HepG2 (cell line): ENCODE measurements around the gene PNMA6F. TPM values are rescaled to one million over a fixed set of nuclear protein-coding genes. Genes with fewer than 3 reads are reported as not detected.

Experiments
- ATAC-seq: fragments of 200-7000 bp; cut with Tn5 transposase; 3 replicates; pipeline ENCODE4 v1.9.1; 2020; ENCODE audit warnings: mild to moderate bottlenecking, moderate library complexity
- BruUV-seq: library from RNA; stranded (reverse); fragments of 400-500 nt; replicated peaks from 2 replicates; lab custom pipeline; 2021; lab: Mats Ljungman, UMichigan
- CTCF ChIA-PET: fragments of 300-600 bp; formaldehyde crosslinking; extraction: SDS; loops from one replicate; lab custom pipeline; 2021; ENCODE audit warnings: low total read pairs, inconsistent platforms, low intra/inter-chr PET ratio; lab: Yijun Ruan, JAX
- POLR2A ChIA-PET: fragments of 350-600 bp; sonication (Branson Sonifier 250); formaldehyde crosslinking; loops from one replicate; lab custom pipeline; 2020; ENCODE audit warnings: antibody characterized with exemption, inconsistent platforms; lab: Yijun Ruan, JAX
- DNase-seq: peaks from one replicate; pipeline ENCODE4 v3.0.0-alpha.2; 2015; ENCODE audit warnings: low spot score
- FAIRE-seq: peaks from 3 replicates; lab custom pipeline; 2011; peaks lifted over from hg19 to GRCh38; lab: Jason Lieb, UNC
- H2AFZ ChIP-seq: one replicate; pipeline ENCODE4 v1.6.1; 2011; ENCODE audit warnings: low read length, inconsistent platforms
- H3K27ac ChIP-seq: fragments of 300-600 bp; 3 replicates; pipeline ENCODE4 v1.8.0; 2011; ENCODE audit warnings: mixed run types, mild to moderate bottlenecking, mixed read lengths, low read length, inconsistent platforms; ENCODE audit not compliant: insufficient read depth; ENCODE audit errors: extremely low read length
- H3K27me3 ChIP-seq, 2 experiments: fragments of 200-600 bp in 1 of 2; 2 replicates in 1 of 2; 3 replicates in 1 of 2; pipeline versions ENCODE4 v1.6.0 to v1.8.0; 2011; ENCODE audit warnings: low read length in 2 of 2, mild to moderate bottlenecking in 2 of 2, moderate library complexity in 2 of 2, inconsistent platforms in 1 of 2; ENCODE audit not compliant: insufficient read depth in 2 of 2, control insufficient read depth in 1 of 2
- H3K36me3 ChIP-seq, 2 experiments: fragments of 200-600 bp in 1 of 2; replicated peaks in 1 of 2; 2 replicates in 1 of 2; 3 replicates in 1 of 2; pipeline versions ENCODE4 v1.5.1 to v1.8.0; 2011; ENCODE audit warnings: low read length in 2 of 2, inconsistent platforms in 1 of 2; ENCODE audit not compliant: insufficient read depth in 2 of 2, control insufficient read depth in 1 of 2
- H3K4me1 ChIP-seq: 2 replicates; pipeline ENCODE4 v1.5.1; 2012; ENCODE audit warnings: low read length, inconsistent platforms; ENCODE audit not compliant: insufficient read depth
- H3K4me2 ChIP-seq: 2 replicates; pipeline ENCODE4 v1.6.0; 2011; ENCODE audit warnings: low read depth, low read length, inconsistent platforms
- H3K4me3 ChIP-seq, 3 experiments: fragments of 200-600 bp in 1 of 3; sonication (generic), shearing (Covaris generic) in 1 of 3; replicated peaks in 1 of 3; 2 replicates each; pipeline ENCODE4 v1.5.1; 2011 to 2016; ENCODE audit warnings: low read length in 3 of 3, inconsistent platforms in 2 of 3, low read depth in 2 of 3, mild to moderate bottlenecking in 2 of 3, control low read depth in 1 of 3, mixed read lengths in 1 of 3; ENCODE audit not compliant: insufficient read depth in 1 of 3
- H3K79me2 ChIP-seq: one replicate; pipeline ENCODE4 v1.6.1; 2011; ENCODE audit warnings: low read length, inconsistent platforms; ENCODE audit not compliant: insufficient read depth
- H3K9ac ChIP-seq: 2 replicates; pipeline ENCODE4 v1.6.0; 2011; ENCODE audit warnings: mild to moderate bottlenecking, low read depth, low read length, inconsistent platforms; ENCODE audit not compliant: insufficient read depth
- H3K9me3 ChIP-seq: 2 replicates; pipeline ENCODE4 v1.5.1; 2012; ENCODE audit warnings: mild to moderate bottlenecking, low read length
- H4K20me1 ChIP-seq: 2 replicates; pipeline ENCODE4 v1.6.0; 2011; ENCODE audit warnings: inconsistent platforms, mild to moderate bottlenecking, low read length, moderate library complexity; ENCODE audit not compliant: insufficient read depth
- ARHGAP35 ChIP-seq: sonication (generic); formaldehyde crosslinking; IDR thresholded peaks from 2 replicates; pipeline ENCODE4 v1.9.0; 2022; ENCODE audit warnings: mild to moderate bottlenecking, inconsistent platforms, moderate library complexity, missing genetic modification reagents, borderline replicate concordance
- CC2D1A ChIP-seq: sonication (generic); formaldehyde crosslinking; IDR thresholded peaks from 2 replicates; pipeline ENCODE4 v1.8.1; 2023; ENCODE audit warnings: mild to moderate bottlenecking, missing genetic modification reagents
- HNF4G ChIP-seq, 2 experiments: sonication (generic) in 1 of 2; formaldehyde crosslinking in 1 of 2; IDR thresholded peaks; 2 replicates each; pipeline versions ENCODE4 v1.4.0 to v1.6.1; 2011 to 2020; ENCODE audit warnings: borderline replicate concordance in 2 of 2, low read depth in 2 of 2, mild to moderate bottlenecking in 2 of 2, low read length in 1 of 2, missing genetic modification reagents in 1 of 2, moderate library complexity in 1 of 2
- MAFG ChIP-seq: sonication (generic); formaldehyde crosslinking; IDR thresholded peaks from 2 replicates; pipeline ENCODE4 v1.5.1; 2020; ENCODE audit warnings: mild to moderate bottlenecking, missing genetic modification reagents
- PAWR ChIP-seq: sonication (generic); formaldehyde crosslinking; IDR thresholded peaks from 2 replicates; pipeline ENCODE4 v1.4.0; 2020; ENCODE audit warnings: missing genetic modification reagents, mild to moderate bottlenecking, borderline replicate concordance
- SATB2 ChIP-seq: sonication (generic); formaldehyde crosslinking; IDR thresholded peaks from 2 replicates; pipeline ENCODE4 v1.5.0; 2020; ENCODE audit warnings: missing genetic modification reagents
- SMARCE1 ChIP-seq: fragments of 450-650 bp; IDR thresholded peaks from 2 replicates; pipeline ENCODE4 v1.6.1; 2017; ENCODE audit warnings: borderline replicate concordance
- SNRNP70 ChIP-seq: fragments of 200-400 bp; formaldehyde crosslinking; IDR thresholded peaks from 2 replicates; pipeline ENCODE4 v1.6.1; 2017; ENCODE audit warnings: mild to moderate bottlenecking, low read depth, low read length, moderate library complexity
- SPEN ChIP-seq: sonication (generic); formaldehyde crosslinking; IDR thresholded peaks from 2 replicates; pipeline ENCODE4 v1.5.1; 2020; ENCODE audit warnings: low read depth, mild to moderate bottlenecking, missing genetic modification reagents
- TP53 ChIP-seq: sonication (generic); formaldehyde crosslinking; conservative IDR thresholded peaks from 2 replicates; pipeline ENCODE4 v1.4.0; 2020; ENCODE audit warnings: missing genetic modification reagents
- ZNF280B ChIP-seq: sonication (generic); formaldehyde crosslinking; IDR thresholded peaks from 2 replicates; pipeline ENCODE4 v1.5.0; 2020; ENCODE audit warnings: missing genetic modification reagents, mild to moderate bottlenecking, borderline replicate concordance
- ZNF350 ChIP-seq: sonication (generic); formaldehyde crosslinking; IDR thresholded peaks from 2 replicates; pipeline ENCODE4 v1.4.0; 2020; ENCODE audit warnings: mild to moderate bottlenecking, low read depth, missing genetic modification reagents, borderline replicate concordance
- ZNF451 ChIP-seq: sonication (generic); formaldehyde crosslinking; IDR thresholded peaks from 2 replicates; pipeline ENCODE4 v1.5.0; 2020; ENCODE audit warnings: mild to moderate bottlenecking, missing genetic modification reagents
- ZNF460 ChIP-seq: sonication (generic); formaldehyde crosslinking; IDR thresholded peaks from 2 replicates; pipeline ENCODE4 v1.5.1; 2020; ENCODE audit warnings: missing genetic modification reagents, mild to moderate bottlenecking, borderline replicate concordance
- ZNF576 ChIP-seq: sonication (generic); formaldehyde crosslinking; IDR thresholded peaks from 2 replicates; pipeline ENCODE4 v1.4.0; 2020; ENCODE audit warnings: mild to moderate bottlenecking, missing genetic modification reagents
- ZNF775 ChIP-seq: sonication (generic); formaldehyde crosslinking; IDR thresholded peaks from 2 replicates; pipeline ENCODE4 v1.4.0; 2020; ENCODE audit warnings: missing genetic modification reagents, mild to moderate bottlenecking, moderate library complexity, borderline replicate concordance
- ZSCAN5A ChIP-seq: sonication (generic); formaldehyde crosslinking; IDR thresholded peaks from 2 replicates; pipeline ENCODE4 v1.8.0; 2022; ENCODE audit warnings: mild to moderate bottlenecking, missing genetic modification reagents, borderline replicate concordance
- WGBS: methylation state at CpG from one replicate; pipeline ENCODE4 v1.1.6; 2017; ENCODE audit warnings: low lambda C conversion rate; 5-methylcytosine and 5-hydroxymethylcytosine counted together
- in situ Hi-C: cut with HindIII; loops from 2 replicates; pipeline ENCODE4 v1.10.0; 2017; ENCODE audit warnings: low pct_unique_long_range_greater_than_20kb; ENCODE audit not compliant: extremely low pct_ligation_motif_present
- intact Hi-C: fragments of 100-400 bp; cut with micrococcal nuclease; formaldehyde crosslinking; loops from one replicate; pipeline ENCODE4 v1.10.0; 2022; ENCODE audit not compliant: unreplicated experiment
- polyA plus RNA-seq, 8 experiments: library from polyadenylated mRNA; depleted of rRNA in 3 of 8; stranded (reverse) in 7 of 8; unstranded in 1 of 8; fragments of >200 nt; fragmentation: Illumina TruSeq in 4 of 8; extraction: Trizol in 4 of 8; gene quantifications; 2 replicates each; pipeline versions ENCODE4 v1.2.1 to v1.2.3, GENCODE V29; 2011 to 2016; ENCODE audit warnings: low read depth in 4 of 8, missing spikeins in 1 of 8, mixed read lengths in 1 of 8; ENCODE audit not compliant: insufficient read depth in 1 of 8
- total RNA-seq, 5 experiments: library from RNA; depleted of rRNA; stranded (reverse); fragments of >200 nt; fragmentation: Illumina TruSeq; extraction: Trizol; gene quantifications; 2 replicates each; pipeline ENCODE4 v1.2.3, GENCODE V29; 2016; ENCODE audit warnings: low read depth in 1 of 5

PNMA6F gene
- total and polyA plus RNA-seq, 2 of the 13 experiments (the other 11 are each of a cell fraction or from before 2014, with no cell fraction given), result not detected

GRCh38 chrX:153318811-153319210, 2.8 kb downstream of the PNMA6F start (continued):
- no peak for TF ChIP-seq ARHGAP35
- TF ChIP-seq CC2D1A (CRISPR knock-in tag), result no peak
- TF ChIP-seq ZNF451, result no peak
- no peak for TF ChIP-seq ZNF350 (CRISPR knock-in tag)
- TF ChIP-seq ZSCAN5A, result no peak

GRCh38 chrX:153317996-153318722, 3.4 kb downstream of the PNMA6F start:
- intact Hi-C loops, result no loop called here
- no TSS peak for BruUV-seq
- Histone ChIP-seq H3K4me2 (no peak overlapping the region), H2AFZ (no peak overlapping the region), H3K79me2 (no peaks in the 10 kb centered on the region), H4K20me1 (no peaks in the 10 kb centered on the region), H3K36me3 (no peaks in the 10 kb centered on the region), H3K4me1 (no peaks in the 10 kb centered on the region), H3K9me3 (no peaks in the 10 kb centered on the region), H3K9ac (no peak overlapping the region), H3K4me3 (no peak overlapping the region), H3K27me3 (no peaks in the 10 kb centered on the region), H3K27ac (no peak overlapping the region)
- no peak for DNase-seq
- in situ Hi-C loops, result no loop called here
- ChIA-PET POLR2A (no interaction called here), CTCF (no interaction called here)
- no peak for FAIRE-seq
- ATAC-seq, result no peak
- WGBS, result 50% methylated on average over 2 of the region's 20 CpGs
- TF ChIP-seq ZNF775 (CRISPR knock-in tag), result no peak
- TF ChIP-seq SNRNP70, result no peak
- no peak for TF ChIP-seq ZNF460
- TF ChIP-seq MAFG (CRISPR knock-in tag), result no peak
- no peak for TF ChIP-seq HNF4G (IDR thresholded peaks at IDR 0.05; ENCODE audit: borderline replicate concordance, low read depth, low read length)
- TF ChIP-seq HNF4G (CRISPR knock-in tag; IDR thresholded peaks at IDR 0.05; ENCODE audit: borderline replicate concordance, low read depth), result no peak
- no peak for TF ChIP-seq TP53
- TF ChIP-seq SMARCE1, result no peak
- TF ChIP-seq ZNF280B, result no peak
- TF ChIP-seq PAWR (CRISPR knock-in tag), result no peak
- TF ChIP-seq ZNF576 (CRISPR knock-in tag), result no peak
- TF ChIP-seq SPEN (CRISPR knock-in tag), result no peak
- no peak for TF ChIP-seq SATB2
